ENCODE data around the gene FUT3. TPM values are rescaled to one million over a fixed set of nuclear protein-coding genes. Genes with fewer than 3 reads are reported as not detected.
"Not testable (repeated sequence)": the region's sequence is repeated elsewhere in the genome, so short reads cannot be mapped to it uniquely, and the experiment has no call there.

FUT3 gene
- total RNA-seq, 1 experiment from 2014 or later = 0.48 TPM

DNA sequence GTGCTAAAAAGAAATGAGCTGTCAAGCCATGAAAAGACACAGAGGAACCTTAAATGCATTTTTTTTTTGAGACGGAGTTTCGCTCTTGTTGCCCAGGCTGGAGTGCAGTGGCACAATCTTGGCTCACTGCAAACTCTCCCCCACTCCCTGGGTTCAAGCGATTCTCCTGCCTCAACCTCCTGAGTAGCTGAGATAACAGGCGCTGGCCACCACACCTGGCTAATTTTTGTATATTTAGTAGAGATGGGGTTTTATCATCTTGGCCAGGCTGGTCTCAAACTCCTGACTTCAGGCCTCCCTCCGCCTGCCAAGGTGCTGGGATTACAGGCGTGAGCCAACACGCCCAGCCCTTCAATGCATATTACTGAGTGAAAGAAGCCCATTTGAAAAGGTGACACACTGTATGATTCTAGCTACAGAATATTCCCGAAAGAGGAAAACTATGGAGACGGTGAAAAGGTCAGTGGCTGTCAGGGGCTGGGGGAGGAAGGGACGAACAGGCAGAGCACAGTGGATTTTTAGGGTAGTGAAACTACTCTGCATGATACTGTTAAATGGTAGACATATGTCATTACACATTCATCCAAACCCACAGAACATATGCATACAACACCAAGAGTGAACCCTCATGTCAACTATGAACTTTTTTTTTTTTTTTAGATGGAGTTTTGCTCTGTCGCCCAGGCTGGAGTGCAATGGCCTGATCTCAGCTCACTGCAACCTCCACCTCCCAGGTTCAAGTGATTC, 33.0 kb upstream of the FUT3 start:
- Mint-ChIP-seq H3K27me3 (ENCODE audit: low read depth) (peaks cover 29% of the 10 kb centered on the region), H3K4me1 (peaks cover 11% of the 10 kb centered on the region)
- ATAC-seq; DNase-seq (ENCODE audit: low spot score); H3K4me3 Mint-ChIP-seq; H3K36me3 Mint-ChIP-seq; POLR2A ChIA-PET; H3K9me3 Mint-ChIP-seq; H3K27ac Mint-ChIP-seq: not testable (repeated sequence)
- CTCF ChIA-PET = interaction anchor here (1.2 kb wide), 1 partner anchor 80 kb away, joined by 5 read pairs; no protein-coding TSS in a partner anchor

DNA sequence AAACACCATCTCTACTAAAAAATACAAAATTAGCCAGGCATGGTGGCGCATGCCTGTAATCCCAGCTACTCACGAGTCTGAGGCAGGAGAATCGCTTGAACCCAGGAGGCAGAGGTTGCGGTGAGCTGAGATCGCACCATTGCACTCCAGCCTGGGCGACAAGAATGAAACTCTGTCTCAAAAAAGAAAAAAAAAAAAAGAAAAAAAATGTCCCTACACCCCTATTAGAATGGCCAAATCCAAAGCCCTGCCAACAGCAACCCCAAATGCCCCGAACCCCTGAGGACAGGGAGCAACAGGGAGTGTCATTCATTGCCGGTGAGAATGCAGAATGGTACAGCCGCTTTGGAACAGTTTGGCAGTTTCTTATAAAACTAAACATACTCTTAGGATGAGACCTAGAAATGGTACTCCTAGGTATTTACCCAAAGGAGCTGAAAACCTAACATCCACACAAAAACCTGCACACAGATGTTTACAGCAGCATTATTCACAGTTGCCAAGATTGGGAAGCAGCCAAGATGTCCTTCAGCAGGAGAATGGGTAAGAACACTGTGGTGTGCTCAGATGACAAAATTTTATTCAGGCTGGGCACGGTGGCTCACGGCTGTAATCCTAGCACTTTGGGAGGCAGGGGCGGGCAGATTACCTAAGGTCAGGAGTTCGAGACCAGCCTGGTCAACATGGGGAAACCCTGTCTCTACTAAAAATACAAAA, 32.1 kb upstream of the FUT3 start:
- H3K9me3 Mint-ChIP-seq; ATAC-seq; POLR2A ChIA-PET; DNase-seq (ENCODE audit: low spot score); H3K4me3 Mint-ChIP-seq; H3K27ac Mint-ChIP-seq; H3K36me3 Mint-ChIP-seq: not testable (repeated sequence)
- Mint-ChIP-seq H3K27me3 (ENCODE audit: low read depth) (peaks cover 25% of the 10 kb centered on the region), H3K4me1 (peaks cover 11% of the 10 kb centered on the region)
- CTCF ChIA-PET = interaction anchor here (0.6 to 1.3 kb wide), 5 partner anchors 13 to 151 kb away, joined by 3 to 5 read pairs (median 4); partner anchors contain the start of gene NRTN

DNA sequence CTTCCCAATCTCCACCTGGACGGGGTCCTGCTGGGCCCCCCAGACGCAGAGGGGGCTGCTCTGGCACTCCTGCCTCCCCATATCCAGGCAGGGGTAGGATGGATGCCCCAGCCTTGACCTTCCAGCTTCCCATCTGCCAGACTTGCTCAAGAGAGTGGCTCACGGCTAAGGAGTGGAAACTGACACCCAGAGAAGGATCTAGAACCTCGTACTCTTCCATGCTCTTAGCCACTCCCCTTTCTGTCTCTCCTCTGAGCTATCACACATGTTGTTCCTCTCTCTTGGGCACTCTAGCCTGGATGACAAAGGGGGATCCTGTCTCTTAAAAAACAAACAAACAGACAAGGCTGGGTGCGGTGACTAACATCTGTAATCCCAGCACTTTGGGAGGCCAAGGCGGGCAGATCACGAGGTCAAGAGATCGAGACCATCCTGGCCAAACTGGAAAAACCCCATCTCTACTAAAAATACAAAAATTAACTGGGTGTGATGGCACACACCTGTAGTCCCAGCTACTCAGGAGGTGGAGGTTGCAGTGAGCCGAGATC, 31.2 kb upstream of the FUT3 start:
- Mint-ChIP-seq H3K27me3 (ENCODE audit: low read depth) (peaks cover 18% of the 10 kb centered on the region), H3K27ac (no peak overlapping the region), H3K4me1 (peaks cover 11% of the 10 kb centered on the region), H3K9me3 (no peaks in the 10 kb centered on the region), H3K36me3 (no peaks in the 10 kb centered on the region), H3K4me3 (no peak overlapping the region)
- ChIA-PET CTCF (interaction anchor here (0.6 to 1.3 kb wide), 3 partner anchors 14 to 78 kb away, joined by 3 to 4 read pairs (median 3); partner anchors contain the start of gene NRTN), POLR2A (no interaction called here)
- no peak for ATAC-seq
- no peak for DNase-seq (ENCODE audit: low spot score)
- TF ChIP-seq, protein P1, sequence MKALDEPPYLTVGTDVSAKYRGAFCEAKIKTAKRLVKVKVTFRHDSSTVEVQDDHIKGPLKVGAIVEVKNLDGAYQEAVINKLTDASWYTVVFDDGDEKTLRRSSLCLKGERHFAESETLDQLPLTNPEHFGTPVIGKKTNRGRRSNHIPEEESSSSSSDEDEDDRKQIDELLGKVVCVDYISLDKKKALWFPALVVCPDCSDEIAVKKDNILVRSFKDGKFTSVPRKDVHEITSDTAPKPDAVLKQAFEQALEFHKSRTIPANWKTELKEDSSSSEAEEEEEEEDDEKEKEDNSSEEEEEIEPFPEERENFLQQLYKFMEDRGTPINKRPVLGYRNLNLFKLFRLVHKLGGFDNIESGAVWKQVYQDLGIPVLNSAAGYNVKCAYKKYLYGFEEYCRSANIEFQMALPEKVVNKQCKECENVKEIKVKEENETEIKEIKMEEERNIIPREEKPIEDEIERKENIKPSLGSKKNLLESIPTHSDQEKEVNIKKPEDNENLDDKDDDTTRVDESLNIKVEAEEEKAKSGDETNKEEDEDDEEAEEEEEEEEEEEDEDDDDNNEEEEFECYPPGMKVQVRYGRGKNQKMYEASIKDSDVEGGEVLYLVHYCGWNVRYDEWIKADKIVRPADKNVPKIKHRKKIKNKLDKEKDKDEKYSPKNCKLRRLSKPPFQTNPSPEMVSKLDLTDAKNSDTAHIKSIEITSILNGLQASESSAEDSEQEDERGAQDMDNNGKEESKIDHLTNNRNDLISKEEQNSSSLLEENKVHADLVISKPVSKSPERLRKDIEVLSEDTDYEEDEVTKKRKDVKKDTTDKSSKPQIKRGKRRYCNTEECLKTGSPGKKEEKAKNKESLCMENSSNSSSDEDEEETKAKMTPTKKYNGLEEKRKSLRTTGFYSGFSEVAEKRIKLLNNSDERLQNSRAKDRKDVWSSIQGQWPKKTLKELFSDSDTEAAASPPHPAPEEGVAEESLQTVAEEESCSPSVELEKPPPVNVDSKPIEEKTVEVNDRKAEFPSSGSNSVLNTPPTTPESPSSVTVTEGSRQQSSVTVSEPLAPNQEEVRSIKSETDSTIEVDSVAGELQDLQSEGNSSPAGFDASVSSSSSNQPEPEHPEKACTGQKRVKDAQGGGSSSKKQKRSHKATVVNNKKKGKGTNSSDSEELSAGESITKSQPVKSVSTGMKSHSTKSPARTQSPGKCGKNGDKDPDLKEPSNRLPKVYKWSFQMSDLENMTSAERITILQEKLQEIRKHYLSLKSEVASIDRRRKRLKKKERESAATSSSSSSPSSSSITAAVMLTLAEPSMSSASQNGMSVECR (CRISPR knock-in tag; IDR thresholded peaks at IDR 0.05; ENCODE audit: borderline replicate concordance) = no peak
- no peak for TF ChIP-seq KAT7 (CRISPR knock-in tag; IDR thresholded peaks at IDR 0.05; ENCODE audit: borderline replicate concordance)
- no peak for TF ChIP-seq RELA (CRISPR knock-in tag; IDR thresholded peaks at IDR 0.05; ENCODE audit: borderline replicate concordance)
- TF ChIP-seq NFE2L1 (CRISPR knock-in tag; IDR thresholded peaks at IDR 0.05) = no peak
- TF ChIP-seq NFATC4 (CRISPR knock-in tag; IDR thresholded peaks at IDR 0.05) = no peak
- TF ChIP-seq ZNF416 (CRISPR knock-in tag; IDR thresholded peaks at IDR 0.05) = no peak
- TF ChIP-seq TEAD1 (CRISPR knock-in tag; IDR thresholded peaks at IDR 0.05) = no peak
- TF ChIP-seq, protein P2, sequence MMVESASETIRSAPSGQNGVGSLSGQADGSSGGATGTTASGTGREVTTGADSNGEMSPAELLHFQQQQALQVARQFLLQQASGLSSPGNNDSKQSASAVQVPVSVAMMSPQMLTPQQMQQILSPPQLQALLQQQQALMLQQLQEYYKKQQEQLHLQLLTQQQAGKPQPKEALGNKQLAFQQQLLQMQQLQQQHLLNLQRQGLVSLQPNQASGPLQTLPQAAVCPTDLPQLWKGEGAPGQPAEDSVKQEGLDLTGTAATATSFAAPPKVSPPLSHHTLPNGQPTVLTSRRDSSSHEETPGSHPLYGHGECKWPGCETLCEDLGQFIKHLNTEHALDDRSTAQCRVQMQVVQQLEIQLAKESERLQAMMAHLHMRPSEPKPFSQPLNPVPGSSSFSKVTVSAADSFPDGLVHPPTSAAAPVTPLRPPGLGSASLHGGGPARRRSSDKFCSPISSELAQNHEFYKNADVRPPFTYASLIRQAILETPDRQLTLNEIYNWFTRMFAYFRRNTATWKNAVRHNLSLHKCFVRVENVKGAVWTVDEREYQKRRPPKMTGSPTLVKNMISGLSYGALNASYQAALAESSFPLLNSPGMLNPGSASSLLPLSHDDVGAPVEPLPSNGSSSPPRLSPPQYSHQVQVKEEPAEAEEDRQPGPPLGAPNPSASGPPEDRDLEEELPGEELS (CRISPR knock-in tag; IDR thresholded peaks at IDR 0.05) = no peak
- TF ChIP-seq, protein P3, sequence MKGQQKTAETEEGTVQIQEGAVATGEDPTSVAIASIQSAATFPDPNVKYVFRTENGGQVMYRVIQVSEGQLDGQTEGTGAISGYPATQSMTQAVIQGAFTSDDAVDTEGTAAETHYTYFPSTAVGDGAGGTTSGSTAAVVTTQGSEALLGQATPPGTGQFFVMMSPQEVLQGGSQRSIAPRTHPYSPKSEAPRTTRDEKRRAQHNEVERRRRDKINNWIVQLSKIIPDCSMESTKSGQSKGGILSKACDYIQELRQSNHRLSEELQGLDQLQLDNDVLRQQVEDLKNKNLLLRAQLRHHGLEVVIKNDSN (CRISPR knock-in tag; IDR thresholded peaks at IDR 0.05) = no peak
- TF ChIP-seq, protein P4, sequence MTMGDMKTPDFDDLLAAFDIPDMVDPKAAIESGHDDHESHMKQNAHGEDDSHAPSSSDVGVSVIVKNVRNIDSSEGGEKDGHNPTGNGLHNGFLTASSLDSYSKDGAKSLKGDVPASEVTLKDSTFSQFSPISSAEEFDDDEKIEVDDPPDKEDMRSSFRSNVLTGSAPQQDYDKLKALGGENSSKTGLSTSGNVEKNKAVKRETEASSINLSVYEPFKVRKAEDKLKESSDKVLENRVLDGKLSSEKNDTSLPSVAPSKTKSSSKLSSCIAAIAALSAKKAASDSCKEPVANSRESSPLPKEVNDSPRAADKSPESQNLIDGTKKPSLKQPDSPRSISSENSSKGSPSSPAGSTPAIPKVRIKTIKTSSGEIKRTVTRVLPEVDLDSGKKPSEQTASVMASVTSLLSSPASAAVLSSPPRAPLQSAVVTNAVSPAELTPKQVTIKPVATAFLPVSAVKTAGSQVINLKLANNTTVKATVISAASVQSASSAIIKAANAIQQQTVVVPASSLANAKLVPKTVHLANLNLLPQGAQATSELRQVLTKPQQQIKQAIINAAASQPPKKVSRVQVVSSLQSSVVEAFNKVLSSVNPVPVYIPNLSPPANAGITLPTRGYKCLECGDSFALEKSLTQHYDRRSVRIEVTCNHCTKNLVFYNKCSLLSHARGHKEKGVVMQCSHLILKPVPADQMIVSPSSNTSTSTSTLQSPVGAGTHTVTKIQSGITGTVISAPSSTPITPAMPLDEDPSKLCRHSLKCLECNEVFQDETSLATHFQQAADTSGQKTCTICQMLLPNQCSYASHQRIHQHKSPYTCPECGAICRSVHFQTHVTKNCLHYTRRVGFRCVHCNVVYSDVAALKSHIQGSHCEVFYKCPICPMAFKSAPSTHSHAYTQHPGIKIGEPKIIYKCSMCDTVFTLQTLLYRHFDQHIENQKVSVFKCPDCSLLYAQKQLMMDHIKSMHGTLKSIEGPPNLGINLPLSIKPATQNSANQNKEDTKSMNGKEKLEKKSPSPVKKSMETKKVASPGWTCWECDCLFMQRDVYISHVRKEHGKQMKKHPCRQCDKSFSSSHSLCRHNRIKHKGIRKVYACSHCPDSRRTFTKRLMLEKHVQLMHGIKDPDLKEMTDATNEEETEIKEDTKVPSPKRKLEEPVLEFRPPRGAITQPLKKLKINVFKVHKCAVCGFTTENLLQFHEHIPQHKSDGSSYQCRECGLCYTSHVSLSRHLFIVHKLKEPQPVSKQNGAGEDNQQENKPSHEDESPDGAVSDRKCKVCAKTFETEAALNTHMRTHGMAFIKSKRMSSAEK (CRISPR knock-in tag; IDR thresholded peaks at IDR 0.05; ENCODE audit: borderline replicate concordance) = no peak
- no peak for TF ChIP-seq MXD4 (CRISPR knock-in tag; IDR thresholded peaks at IDR 0.05; ENCODE audit: borderline replicate concordance)
- TF ChIP-seq GRHL2 (CRISPR knock-in tag; IDR thresholded peaks at IDR 0.05; ENCODE audit: insufficient replicate concordance, severe bottlenecking) = no peak
- TF ChIP-seq, protein P5, sequence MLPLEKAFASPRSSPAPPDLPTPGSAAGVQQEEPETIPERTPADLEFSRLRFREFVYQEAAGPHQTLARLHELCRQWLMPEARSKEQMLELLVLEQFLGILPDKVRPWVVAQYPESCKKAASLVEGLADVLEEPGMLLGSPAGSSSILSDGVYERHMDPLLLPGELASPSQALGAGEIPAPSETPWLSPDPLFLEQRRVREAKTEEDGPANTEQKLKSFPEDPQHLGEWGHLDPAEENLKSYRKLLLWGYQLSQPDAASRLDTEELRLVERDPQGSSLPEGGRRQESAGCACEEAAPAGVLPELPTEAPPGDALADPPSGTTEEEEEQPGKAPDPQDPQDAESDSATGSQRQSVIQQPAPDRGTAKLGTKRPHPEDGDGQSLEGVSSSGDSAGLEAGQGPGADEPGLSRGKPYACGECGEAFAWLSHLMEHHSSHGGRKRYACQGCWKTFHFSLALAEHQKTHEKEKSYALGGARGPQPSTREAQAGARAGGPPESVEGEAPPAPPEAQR (CRISPR knock-in tag; IDR thresholded peaks at IDR 0.05) = no peak
- TF ChIP-seq ESRRA (CRISPR knock-in tag; IDR thresholded peaks at IDR 0.05; ENCODE audit: borderline replicate concordance) = no peak
- TF ChIP-seq HMGA2 (CRISPR knock-in tag; IDR thresholded peaks at IDR 0.05) = no peak

Measured in WTC11 (cell line).